IMR-90 (cell line): ENCODE data around the gene TMED3. TPM values are rescaled to one million over a fixed set of nuclear protein-coding genes. Genes with fewer than 3 reads are reported as not detected.

Experiments used
- ATAC-seq: fragments of 200-7000 bp; cut with Tn5 transposase; 2 replicates; pipeline ENCODE4 v1.9.1; 2020; ENCODE audit warnings: low read depth, mild to moderate bottlenecking, moderate library complexity
- Bru-seq: library from RNA; stranded (reverse); fragments of 400-500 nt; gene quantifications from one replicate; lab custom pipeline; 2021; lab: Mats Ljungman, UMichigan
- BruChase-seq, 2 experiments: library from RNA; stranded (reverse); fragments of 400-500 nt; gene quantifications; one replicate each; lab custom pipeline; 2021; lab: Mats Ljungman, UMichigan
- BruUV-seq: library from RNA; stranded (reverse); fragments of 400-500 nt; replicated peaks from 2 replicates; lab custom pipeline; 2021; lab: Mats Ljungman, UMichigan
- CTCF ChIA-PET: fragments of 300-600 bp; formaldehyde crosslinking; extraction: SDS; loops from one replicate; lab custom pipeline; 2021; ENCODE audit warnings: antibody characterized with exemption; lab: Yijun Ruan, JAX
- POLR2A ChIA-PET: fragments of 300-600 bp; sonication (Branson Sonifier 250); formaldehyde crosslinking; loops from one replicate; lab custom pipeline; 2022; ENCODE audit warnings: antibody characterized with exemption; ENCODE audit not compliant: unreplicated experiment; lab: Charles Lee
- DNase-seq: peaks from one replicate; pipeline ENCODE4 v3.0.0; 2013
- H2AFZ ChIP-seq: replicated peaks from 2 replicates; pipeline ENCODE3; 2013; ENCODE audit warnings: low read length, mild to moderate bottlenecking; ENCODE audit not compliant: poor library complexity
- H2AK5ac ChIP-seq: 2 replicates; pipeline ENCODE4 v1.6.1; 2013; ENCODE audit warnings: low read depth, low read length, inconsistent platforms
- H2AK9ac ChIP-seq: replicated peaks from 2 replicates; pipeline ENCODE3; 2013; ENCODE audit warnings: mild to moderate bottlenecking, low read depth, low read length, moderate library complexity; ENCODE audit not compliant: poor library complexity
- H2BK120ac ChIP-seq: 2 replicates; pipeline ENCODE4 v1.6.1; 2013; ENCODE audit warnings: low read depth, low read length, inconsistent platforms
- H2BK15ac ChIP-seq: 3 replicates; pipeline ENCODE4 v1.6.1; 2013; ENCODE audit warnings: low read depth, low read length, inconsistent platforms
- H2BK20ac ChIP-seq: 2 replicates; pipeline ENCODE4 v1.6.1; 2013; ENCODE audit warnings: low read depth, mild to moderate bottlenecking, inconsistent platforms, low read length, moderate library complexity
- H2BK5ac ChIP-seq: 2 replicates; pipeline ENCODE4 v1.6.1; 2013; ENCODE audit warnings: mild to moderate bottlenecking, low read depth, low read length, inconsistent platforms; ENCODE audit not compliant: poor library complexity, severe bottlenecking
- H3K14ac ChIP-seq: replicated peaks from 2 replicates; pipeline ENCODE4 v1.6.1; 2013; ENCODE audit warnings: low read depth, low read length, inconsistent platforms
- H3K18ac ChIP-seq: 2 replicates; pipeline ENCODE4 v1.6.1; 2013; ENCODE audit warnings: low read depth, low read length, control low read depth
- H3K23ac ChIP-seq: 2 replicates; pipeline ENCODE4 v1.6.1; 2013; ENCODE audit warnings: low read depth, low read length, inconsistent platforms
- H3K27ac ChIP-seq: 2 replicates; pipeline ENCODE4 v1.5.1; 2013; ENCODE audit warnings: mild to moderate bottlenecking, control low read depth, low read length; ENCODE audit not compliant: insufficient read depth
- H3K27me3 ChIP-seq: 2 replicates; pipeline ENCODE4 v1.6.1; 2013; ENCODE audit warnings: low read length; ENCODE audit not compliant: control insufficient read depth, insufficient read depth
- H3K36me3 ChIP-seq: 2 replicates; pipeline ENCODE4 v1.6.1; 2013; ENCODE audit warnings: low read length, mixed read lengths; ENCODE audit not compliant: control insufficient read depth, insufficient read depth
- H3K4ac ChIP-seq: 2 replicates; pipeline ENCODE4 v1.6.1; 2013; ENCODE audit warnings: low read depth, low read length, inconsistent platforms
- H3K4me1 ChIP-seq: 2 replicates; pipeline ENCODE4 v1.6.1; 2013; ENCODE audit warnings: low read length, mixed read lengths; ENCODE audit not compliant: control insufficient read depth, insufficient read depth
- H3K4me2 ChIP-seq: 2 replicates; pipeline ENCODE4 v1.6.1; 2013; ENCODE audit warnings: low read depth, mild to moderate bottlenecking, control low read depth, low read length, moderate library complexity
- H3K4me3 ChIP-seq: 2 replicates; pipeline ENCODE4 v1.5.1; 2013; ENCODE audit warnings: low read depth, mild to moderate bottlenecking, control low read depth, low read length, moderate library complexity; ENCODE audit not compliant: insufficient read depth
- H3K56ac ChIP-seq: 2 replicates; pipeline ENCODE4 v1.6.1; 2013; ENCODE audit warnings: low read length, inconsistent platforms; ENCODE audit not compliant: insufficient read depth; ENCODE audit errors: extremely low read depth
- H3K79me1 ChIP-seq, 2 experiments: 2 replicates each; pipeline ENCODE4 v1.6.1; 2013; ENCODE audit warnings: low read length in 2 of 2, inconsistent platforms in 1 of 2, low read depth in 1 of 2
- H3K9ac ChIP-seq: 2 replicates; pipeline ENCODE4 v1.6.1; 2013; ENCODE audit warnings: low read depth, low read length, control low read depth
- H3K9me1 ChIP-seq: 2 replicates; pipeline ENCODE4 v1.6.1; 2013; ENCODE audit warnings: low read length, inconsistent platforms; ENCODE audit not compliant: insufficient read depth
- H3K9me3 ChIP-seq: 2 replicates; pipeline ENCODE4 v1.6.1; 2013; ENCODE audit warnings: low read length; ENCODE audit not compliant: control insufficient read depth, insufficient read depth
- H4K20me1 ChIP-seq: 2 replicates; pipeline ENCODE4 v1.6.1; 2013; ENCODE audit warnings: low read length, inconsistent platforms; ENCODE audit not compliant: insufficient read depth
- H4K5ac ChIP-seq: 2 replicates; pipeline ENCODE4 v1.6.1; 2013; ENCODE audit warnings: mild to moderate bottlenecking, low read depth, low read length, control low read depth
- H4K8ac ChIP-seq, 2 experiments: 2 replicates each; pipeline ENCODE4 v1.6.1; 2013; ENCODE audit warnings: low read depth in 2 of 2, low read length in 2 of 2, control low read depth in 1 of 2, inconsistent platforms in 1 of 2
- H4K91ac ChIP-seq: 2 replicates; pipeline ENCODE4 v1.6.1; 2013; ENCODE audit warnings: low read depth, low read length, inconsistent platforms; ENCODE audit not compliant: insufficient read depth
- MAFK ChIP-seq: IDR thresholded peaks from 2 replicates; pipeline ENCODE4 v1.6.1; 2012; ENCODE audit warnings: low read depth, low read length, improper control_type of control experiment
- MAZ ChIP-seq: IDR thresholded peaks from 2 replicates; pipeline ENCODE4 v1.6.1; 2012; ENCODE audit warnings: low read depth, mild to moderate bottlenecking, low read length, improper control_type of control experiment, moderate library complexity, borderline replicate concordance
- MXI1 ChIP-seq: IDR thresholded peaks from 2 replicates; pipeline ENCODE4 v1.6.1; 2012; ENCODE audit warnings: low read depth, mild to moderate bottlenecking, low read length, moderate library complexity, borderline replicate concordance
- NFE2L2 ChIP-seq: fragments of 150-350 bp; IDR thresholded peaks from 2 replicates; pipeline ENCODE4 v1.6.1; 2016; ENCODE audit warnings: low read depth, mild to moderate bottlenecking, low read length
- POLR2A ChIP-seq: IDR thresholded peaks from 2 replicates; pipeline ENCODE4 v1.6.1; 2012; ENCODE audit warnings: mild to moderate bottlenecking, low read depth, low read length
- RCOR1 ChIP-seq: IDR thresholded peaks from 2 replicates; pipeline ENCODE4 v1.6.1; 2012; ENCODE audit warnings: mild to moderate bottlenecking, low read length, improper control_type of control experiment; ENCODE audit not compliant: insufficient replicate concordance
- WGBS, 2 experiments: methylation state at CpG; one replicate each; pipeline versions ENCODE4 v1.1.5 to v1.1.7; 2013; ENCODE audit warnings: missing lambda C conversion rate in 2 of 2; ENCODE audit not compliant: insufficient read length in 1 of 2; ENCODE audit errors: extremely low coverage in 2 of 2; 5-methylcytosine and 5-hydroxymethylcytosine counted together
- dilution Hi-C: fragments of 300-500 bp; cut with HindIII; formaldehyde crosslinking; loops from one replicate; pipeline ENCODE4 v1.14.3; 2018; ENCODE audit warnings: low sequenced_read_pairs; ENCODE audit not compliant: unreplicated experiment
- in situ Hi-C: fragments of 300-500 bp; cut with MboI; formaldehyde crosslinking; loops from 3 replicates; pipeline ENCODE4 v1.14.3; 2019; ENCODE audit warnings: low sequenced_read_pairs, inconsistent platforms, mixed read lengths
- intact Hi-C: fragments of 100-400 bp; cut with micrococcal nuclease; formaldehyde crosslinking; loops from 2 replicates; pipeline ENCODE4 v1.10.0; 2022
- long read RNA-seq: library from polyadenylated mRNA; unstranded; transcript quantifications from one replicate; pipeline ENCODE4 v2.0.0, GENCODE V29; 2021; ENCODE audit not compliant: unreplicated experiment
- polyA plus RNA-seq, 3 experiments: library from polyadenylated mRNA; depleted of rRNA; stranded (reverse); fragments of >200 nt; gene quantifications; 2 replicates each; pipeline ENCODE4 v1.2.3, GENCODE V29; 2012; ENCODE audit warnings: low replicate concordance in 1 of 3
- total RNA-seq: library from RNA; depleted of rRNA; stranded (reverse); fragments of >200 nt; gene quantifications from 2 replicates; pipeline ENCODE4 v1.2.3, GENCODE V29; 2012; rRNA removed
- TF ChIP-seq, protein P1 (sequence below): fragments of 150-350 bp; IDR thresholded peaks from 2 replicates; pipeline ENCODE4 v1.6.1; 2017; ENCODE audit warnings: mild to moderate bottlenecking, antibody characterized with exemption, low read length, low read depth
- TF ChIP-seq, protein P2 (sequence below): conservative IDR thresholded peaks from 2 replicates; pipeline ENCODE4 v1.5.1; 2012; ENCODE audit warnings: mild to moderate bottlenecking, low read depth, low read length, improper control_type of control experiment
- TF ChIP-seq, protein P3 (sequence below): fragments of 150-350 bp; IDR thresholded peaks from 2 replicates; pipeline ENCODE4 v1.6.1; 2016; ENCODE audit warnings: low read depth, mild to moderate bottlenecking, low read length, moderate library complexity, borderline replicate concordance

Gene TMED3
- total RNA-seq (148 and 170 TPM in 2 replicates), polyA plus RNA-seq (2012; rRNA removed) (232 and 237 TPM in 2 replicates), Bru-seq, nascent RNA (percentile 68 among the genes with signal in this experiment), BruChase-seq, experiment 1, labeled RNA remaining after a 6-hour chase (percentile 73 among the genes with signal in this experiment), BruChase-seq, experiment 2, labeled RNA remaining after a 2-hour chase (percentile 86 among the genes with signal in this experiment)
- polyA plus RNA-seq (2012; cell fraction: cytosol; rRNA removed) = 184 and 291 TPM in 2 replicates
- 89.8 and 103 TPM in 2 replicates for polyA plus RNA-seq (2012; cell fraction: nucleus; rRNA removed; ENCODE audit: low replicate concordance)
- long read RNA-seq, transcript TMED3-201 (3 exons, 1,475 nt) = major isoform, 159 of 178 reads
- long read RNA-seq, partial matches to known transcripts = 10 of 178 reads
- long read RNA-seq, other reads (novel, unspliced or antisense) = 4 of 178 reads

DNA sequence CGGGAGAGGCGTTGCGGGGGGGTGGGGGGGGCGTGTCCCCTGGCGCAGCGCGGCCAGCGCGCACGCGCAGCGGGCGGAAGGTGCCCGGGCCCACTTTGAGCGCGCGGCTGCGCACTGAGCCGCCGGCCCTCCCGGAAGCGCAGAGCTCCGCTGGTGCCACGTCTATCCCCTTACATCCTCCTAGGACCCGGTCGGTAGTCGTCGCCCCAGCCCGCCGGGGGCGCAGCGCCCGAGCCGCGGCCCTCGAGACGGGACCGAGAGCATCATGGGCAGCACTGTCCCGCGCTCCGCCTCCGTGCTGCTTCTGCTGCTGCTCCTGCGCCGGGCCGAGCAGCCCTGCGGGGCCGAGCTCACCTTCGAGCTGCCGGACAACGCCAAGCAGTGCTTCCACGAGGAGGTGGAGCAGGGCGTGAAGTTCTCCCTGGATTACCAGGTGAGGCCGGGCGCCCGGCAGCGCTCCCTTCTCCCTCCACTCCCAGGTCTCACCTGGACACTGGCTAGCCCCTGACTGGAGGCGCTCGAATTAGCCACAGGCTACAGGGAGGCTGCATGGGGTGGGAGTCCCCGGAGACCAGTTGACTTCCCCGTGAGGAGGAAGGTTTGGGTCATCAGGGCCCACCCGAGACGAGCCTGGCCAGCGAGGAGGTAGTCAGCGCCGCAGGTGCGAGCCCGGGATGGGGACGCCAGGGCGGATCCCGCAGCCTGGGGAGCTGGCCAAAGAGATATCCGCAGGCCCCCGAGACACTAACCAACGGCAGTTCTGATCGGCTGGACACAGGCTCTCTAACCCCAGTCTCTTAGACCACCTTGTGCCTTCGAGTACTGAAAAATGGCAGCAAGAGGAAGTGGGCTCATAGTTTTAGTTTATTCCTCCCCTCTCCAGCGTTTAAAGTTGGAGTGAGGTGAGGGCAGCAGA lies at the start of gene TMED3:
Gene TMED3 (plus strand): TSS at position 128 of the 916 bp plus-strand sequence. CDS start 138 bp downstream, at position 266.
- peak within 1 kb of the TSS; percentile 67 for H4K91ac ChIP-seq
- H3K4ac ChIP-seq = peak within 1 kb of the TSS; percentile 84
- peak within 1 kb of the TSS; percentile 89 for H3K14ac ChIP-seq
- H3K36me3 ChIP-seq = peaks cover 25% of the 10 kb centered on the region
- H2BK15ac ChIP-seq = no peak within 1 kb of the TSS
- ChIA-PET POLR2A (interaction anchor here (0.6 kb wide), 1 partner anchor 8 kb away, joined by 3 read pairs; no protein-coding TSS in a partner anchor), CTCF (interaction anchor here (0.6 to 1.0 kb wide), 2 partner anchors 14 to 28 kb away, joined by 3 to 4 read pairs; no protein-coding TSS in a partner anchor)
- peaks cover 10% of the 10 kb centered on the region for H3K9me1 ChIP-seq
- no peak within 1 kb of the TSS; the same call in 1 of the 2 replicates for H2BK20ac ChIP-seq
- intact Hi-C loops (no loop called here), dilution Hi-C loops (no loop called here), in situ Hi-C loops (no loop called here)
- H2BK120ac ChIP-seq = peak within 1 kb of the TSS; percentile 75; the same call in 1 of the 2 replicates
- peak within 1 kb of the TSS; percentile 40 for H3K18ac ChIP-seq
- H3K9ac ChIP-seq = peak within 1 kb of the TSS; percentile 97
- peak within 1 kb of the TSS; percentile 78 for H2BK5ac ChIP-seq
- peaks cover 6% of the 10 kb centered on the region for H4K20me1 ChIP-seq
- H3K4me2 ChIP-seq = peak within 1 kb of the TSS; percentile 96
- peaks cover 3% of the 10 kb centered on the region; the same call in 1 of the 2 replicates for H3K27me3 ChIP-seq
- BruUV-seq = no TSS peak
- peak within 1 kb of the TSS; percentile 81 for H3K27ac ChIP-seq
- H3K9me3 ChIP-seq = no peaks in the 10 kb centered on the region
- H4K5ac ChIP-seq = peak within 1 kb of the TSS; percentile 82
- peaks cover 23 to 51% of the 10 kb centered on the region in 2 experiments for H3K79me1 ChIP-seq
- peak within 1 kb of the TSS; percentile 87 for H2AK9ac ChIP-seq
- H3K56ac ChIP-seq = peak within 1 kb of the TSS; percentile 79
- peak within 1 kb of the TSS; percentile 46 to 85 for H4K8ac ChIP-seq
- peak within 1 kb of the TSS; percentile 62 for H3K23ac ChIP-seq
- peak within 1 kb of the TSS; percentile 98 for H2AFZ ChIP-seq
- peaks cover 6% of the 10 kb centered on the region; the same call in 1 of the 2 replicates for H3K4me1 ChIP-seq
- ATAC-seq (peak; percentile 95), DNase-seq (peak; percentile 88)
- no CpG with 5 or more reads among the region's 76 CpGs for WGBS, 2 experiments
- peak within 1 kb of the TSS; percentile 54 for H2AK5ac ChIP-seq
- H3K4me3 ChIP-seq = peak within 1 kb of the TSS; percentile 95
- peak; percentile 54; the same call in 1 of the 2 replicates for TF ChIP-seq MAZ
- TF ChIP-seq, protein P1, sequence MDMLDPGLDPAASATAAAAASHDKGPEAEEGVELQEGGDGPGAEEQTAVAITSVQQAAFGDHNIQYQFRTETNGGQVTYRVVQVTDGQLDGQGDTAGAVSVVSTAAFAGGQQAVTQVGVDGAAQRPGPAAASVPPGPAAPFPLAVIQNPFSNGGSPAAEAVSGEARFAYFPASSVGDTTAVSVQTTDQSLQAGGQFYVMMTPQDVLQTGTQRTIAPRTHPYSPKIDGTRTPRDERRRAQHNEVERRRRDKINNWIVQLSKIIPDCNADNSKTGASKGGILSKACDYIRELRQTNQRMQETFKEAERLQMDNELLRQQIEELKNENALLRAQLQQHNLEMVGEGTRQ = no peak
- TF ChIP-seq, protein P2, sequence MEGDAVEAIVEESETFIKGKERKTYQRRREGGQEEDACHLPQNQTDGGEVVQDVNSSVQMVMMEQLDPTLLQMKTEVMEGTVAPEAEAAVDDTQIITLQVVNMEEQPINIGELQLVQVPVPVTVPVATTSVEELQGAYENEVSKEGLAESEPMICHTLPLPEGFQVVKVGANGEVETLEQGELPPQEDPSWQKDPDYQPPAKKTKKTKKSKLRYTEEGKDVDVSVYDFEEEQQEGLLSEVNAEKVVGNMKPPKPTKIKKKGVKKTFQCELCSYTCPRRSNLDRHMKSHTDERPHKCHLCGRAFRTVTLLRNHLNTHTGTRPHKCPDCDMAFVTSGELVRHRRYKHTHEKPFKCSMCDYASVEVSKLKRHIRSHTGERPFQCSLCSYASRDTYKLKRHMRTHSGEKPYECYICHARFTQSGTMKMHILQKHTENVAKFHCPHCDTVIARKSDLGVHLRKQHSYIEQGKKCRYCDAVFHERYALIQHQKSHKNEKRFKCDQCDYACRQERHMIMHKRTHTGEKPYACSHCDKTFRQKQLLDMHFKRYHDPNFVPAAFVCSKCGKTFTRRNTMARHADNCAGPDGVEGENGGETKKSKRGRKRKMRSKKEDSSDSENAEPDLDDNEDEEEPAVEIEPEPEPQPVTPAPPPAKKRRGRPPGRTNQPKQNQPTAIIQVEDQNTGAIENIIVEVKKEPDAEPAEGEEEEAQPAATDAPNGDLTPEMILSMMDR = peak; percentile 42
- no peak for TF ChIP-seq MAFK
- TF ChIP-seq, protein P3, sequence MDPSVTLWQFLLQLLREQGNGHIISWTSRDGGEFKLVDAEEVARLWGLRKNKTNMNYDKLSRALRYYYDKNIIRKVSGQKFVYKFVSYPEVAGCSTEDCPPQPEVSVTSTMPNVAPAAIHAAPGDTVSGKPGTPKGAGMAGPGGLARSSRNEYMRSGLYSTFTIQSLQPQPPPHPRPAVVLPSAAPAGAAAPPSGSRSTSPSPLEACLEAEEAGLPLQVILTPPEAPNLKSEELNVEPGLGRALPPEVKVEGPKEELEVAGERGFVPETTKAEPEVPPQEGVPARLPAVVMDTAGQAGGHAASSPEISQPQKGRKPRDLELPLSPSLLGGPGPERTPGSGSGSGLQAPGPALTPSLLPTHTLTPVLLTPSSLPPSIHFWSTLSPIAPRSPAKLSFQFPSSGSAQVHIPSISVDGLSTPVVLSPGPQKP = no peak
- peak; percentile 63; the same call in 1 of the 2 replicates for TF ChIP-seq MXI1
- peak; percentile 70 for TF ChIP-seq POLR2A
- TF ChIP-seq RCOR1 = no peak
- TF ChIP-seq NFE2L2 = no peak
